ENCODE measurements around the gene CBLN3. TPM values are rescaled to one million over a fixed set of nuclear protein-coding genes. Genes with fewer than 3 reads are reported as not detected.

Gene CBLN3
- total and polyA plus RNA-seq, 4 donors = 0.07 to 0.79 (median 0.46) TPM

DNA sequence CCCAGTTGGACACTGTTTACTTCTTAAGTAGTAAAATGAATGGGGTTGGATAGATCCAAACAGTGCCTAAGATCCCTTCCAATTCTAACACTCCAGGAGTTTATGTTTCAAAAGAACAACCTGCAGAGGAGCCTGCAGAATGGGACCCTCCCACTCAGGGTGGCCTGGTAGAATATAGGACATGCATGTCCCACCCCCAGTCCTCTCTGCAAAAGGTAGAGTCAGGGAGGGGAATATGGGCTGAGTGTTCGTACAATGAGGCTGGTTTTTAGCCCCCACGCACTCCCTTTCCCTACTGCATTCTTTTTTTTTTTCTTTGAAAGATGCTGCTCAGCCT lies 42.5 kb downstream of the CBLN3 start (continued):
- TF ChIP-seq, protein P1, sequence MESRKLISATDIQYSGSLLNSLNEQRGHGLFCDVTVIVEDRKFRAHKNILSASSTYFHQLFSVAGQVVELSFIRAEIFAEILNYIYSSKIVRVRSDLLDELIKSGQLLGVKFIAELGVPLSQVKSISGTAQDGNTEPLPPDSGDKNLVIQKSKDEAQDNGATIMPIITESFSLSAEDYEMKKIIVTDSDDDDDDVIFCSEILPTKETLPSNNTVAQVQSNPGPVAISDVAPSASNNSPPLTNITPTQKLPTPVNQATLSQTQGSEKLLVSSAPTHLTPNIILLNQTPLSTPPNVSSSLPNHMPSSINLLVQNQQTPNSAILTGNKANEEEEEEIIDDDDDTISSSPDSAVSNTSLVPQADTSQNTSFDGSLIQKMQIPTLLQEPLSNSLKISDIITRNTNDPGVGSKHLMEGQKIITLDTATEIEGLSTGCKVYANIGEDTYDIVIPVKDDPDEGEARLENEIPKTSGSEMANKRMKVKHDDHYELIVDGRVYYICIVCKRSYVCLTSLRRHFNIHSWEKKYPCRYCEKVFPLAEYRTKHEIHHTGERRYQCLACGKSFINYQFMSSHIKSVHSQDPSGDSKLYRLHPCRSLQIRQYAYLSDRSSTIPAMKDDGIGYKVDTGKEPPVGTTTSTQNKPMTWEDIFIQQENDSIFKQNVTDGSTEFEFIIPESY (IDR thresholded peaks at IDR 0.05) = no peak
- TF ChIP-seq, protein P2, sequence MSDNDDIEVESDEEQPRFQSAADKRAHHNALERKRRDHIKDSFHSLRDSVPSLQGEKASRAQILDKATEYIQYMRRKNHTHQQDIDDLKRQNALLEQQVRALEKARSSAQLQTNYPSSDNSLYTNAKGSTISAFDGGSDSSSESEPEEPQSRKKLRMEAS (IDR thresholded peaks at IDR 0.05) = no peak

DNA sequence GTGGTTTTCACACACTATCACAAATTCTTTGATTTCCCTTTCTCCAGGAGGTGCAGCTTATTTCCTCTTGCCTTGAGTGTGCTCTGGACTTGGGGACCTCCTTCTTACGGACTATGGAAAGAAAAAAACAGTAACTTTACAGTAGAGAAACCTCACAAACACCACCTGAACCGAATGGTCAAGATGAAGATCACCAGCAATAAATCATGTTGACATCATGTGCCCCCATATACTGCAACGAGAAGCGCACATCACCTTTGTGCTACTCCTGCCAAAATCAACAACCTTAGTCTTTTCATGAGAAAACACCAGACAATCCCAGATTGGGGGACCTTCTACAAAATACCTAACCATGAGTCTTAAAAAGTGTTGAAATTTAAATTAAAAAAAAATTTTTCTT lies 43.9 kb downstream of the CBLN3 start:
- peaks cover 2 to 9% (median 7%) of the 10 kb centered on the region in 4 donors for H3K4me1 ChIP-seq (ENCODE audit: control insufficient read depth in 4 of 4, insufficient read depth in 4 of 4, low read length in 3 of 4)
- H3K9ac ChIP-seq (ENCODE audit: low read depth in 1 of 2, low read length in 2 of 2) = no peak overlapping the region
- H3K27me3 ChIP-seq (ENCODE audit: control insufficient read depth in 4 of 4, insufficient read depth in 4 of 4, low read length in 3 of 4) = no peaks in the 10 kb centered on the region
- H3K27ac ChIP-seq (ENCODE audit: low read depth in 1 of 2, low read length in 2 of 2) = no peak overlapping the region
- 83% methylated on average over 4 of the region's 4 CpGs for WGBS
- TF ChIP-seq FOXA1 (IDR thresholded peaks at IDR 0.05) = no peak
- TF ChIP-seq, protein P1 (IDR thresholded peaks at IDR 0.05) = no peak
- TF ChIP-seq, protein P3, sequence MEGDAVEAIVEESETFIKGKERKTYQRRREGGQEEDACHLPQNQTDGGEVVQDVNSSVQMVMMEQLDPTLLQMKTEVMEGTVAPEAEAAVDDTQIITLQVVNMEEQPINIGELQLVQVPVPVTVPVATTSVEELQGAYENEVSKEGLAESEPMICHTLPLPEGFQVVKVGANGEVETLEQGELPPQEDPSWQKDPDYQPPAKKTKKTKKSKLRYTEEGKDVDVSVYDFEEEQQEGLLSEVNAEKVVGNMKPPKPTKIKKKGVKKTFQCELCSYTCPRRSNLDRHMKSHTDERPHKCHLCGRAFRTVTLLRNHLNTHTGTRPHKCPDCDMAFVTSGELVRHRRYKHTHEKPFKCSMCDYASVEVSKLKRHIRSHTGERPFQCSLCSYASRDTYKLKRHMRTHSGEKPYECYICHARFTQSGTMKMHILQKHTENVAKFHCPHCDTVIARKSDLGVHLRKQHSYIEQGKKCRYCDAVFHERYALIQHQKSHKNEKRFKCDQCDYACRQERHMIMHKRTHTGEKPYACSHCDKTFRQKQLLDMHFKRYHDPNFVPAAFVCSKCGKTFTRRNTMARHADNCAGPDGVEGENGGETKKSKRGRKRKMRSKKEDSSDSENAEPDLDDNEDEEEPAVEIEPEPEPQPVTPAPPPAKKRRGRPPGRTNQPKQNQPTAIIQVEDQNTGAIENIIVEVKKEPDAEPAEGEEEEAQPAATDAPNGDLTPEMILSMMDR (IDR thresholded peaks at IDR 0.05; ENCODE audit: low read depth, low read length, missing input control) = no peak
- TF ChIP-seq, protein P4, sequence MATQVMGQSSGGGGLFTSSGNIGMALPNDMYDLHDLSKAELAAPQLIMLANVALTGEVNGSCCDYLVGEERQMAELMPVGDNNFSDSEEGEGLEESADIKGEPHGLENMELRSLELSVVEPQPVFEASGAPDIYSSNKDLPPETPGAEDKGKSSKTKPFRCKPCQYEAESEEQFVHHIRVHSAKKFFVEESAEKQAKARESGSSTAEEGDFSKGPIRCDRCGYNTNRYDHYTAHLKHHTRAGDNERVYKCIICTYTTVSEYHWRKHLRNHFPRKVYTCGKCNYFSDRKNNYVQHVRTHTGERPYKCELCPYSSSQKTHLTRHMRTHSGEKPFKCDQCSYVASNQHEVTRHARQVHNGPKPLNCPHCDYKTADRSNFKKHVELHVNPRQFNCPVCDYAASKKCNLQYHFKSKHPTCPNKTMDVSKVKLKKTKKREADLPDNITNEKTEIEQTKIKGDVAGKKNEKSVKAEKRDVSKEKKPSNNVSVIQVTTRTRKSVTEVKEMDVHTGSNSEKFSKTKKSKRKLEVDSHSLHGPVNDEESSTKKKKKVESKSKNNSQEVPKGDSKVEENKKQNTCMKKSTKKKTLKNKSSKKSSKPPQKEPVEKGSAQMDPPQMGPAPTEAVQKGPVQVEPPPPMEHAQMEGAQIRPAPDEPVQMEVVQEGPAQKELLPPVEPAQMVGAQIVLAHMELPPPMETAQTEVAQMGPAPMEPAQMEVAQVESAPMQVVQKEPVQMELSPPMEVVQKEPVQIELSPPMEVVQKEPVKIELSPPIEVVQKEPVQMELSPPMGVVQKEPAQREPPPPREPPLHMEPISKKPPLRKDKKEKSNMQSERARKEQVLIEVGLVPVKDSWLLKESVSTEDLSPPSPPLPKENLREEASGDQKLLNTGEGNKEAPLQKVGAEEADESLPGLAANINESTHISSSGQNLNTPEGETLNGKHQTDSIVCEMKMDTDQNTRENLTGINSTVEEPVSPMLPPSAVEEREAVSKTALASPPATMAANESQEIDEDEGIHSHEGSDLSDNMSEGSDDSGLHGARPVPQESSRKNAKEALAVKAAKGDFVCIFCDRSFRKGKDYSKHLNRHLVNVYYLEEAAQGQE (IDR thresholded peaks at IDR 0.05) = no peak
- TF ChIP-seq, protein P5, sequence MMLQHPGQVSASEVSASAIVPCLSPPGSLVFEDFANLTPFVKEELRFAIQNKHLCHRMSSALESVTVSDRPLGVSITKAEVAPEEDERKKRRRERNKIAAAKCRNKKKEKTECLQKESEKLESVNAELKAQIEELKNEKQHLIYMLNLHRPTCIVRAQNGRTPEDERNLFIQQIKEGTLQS (IDR thresholded peaks at IDR 0.05) = no peak
- no peak for TF ChIP-seq NR2F2 (IDR thresholded peaks at IDR 0.05)
- no peak for TF ChIP-seq TAF1 (conservative IDR thresholded peaks at IDR 0.05)
- no peak for TF ChIP-seq HNF4G (IDR thresholded peaks at IDR 0.05)
- TF ChIP-seq, protein P2 (IDR thresholded peaks at IDR 0.05) = no peak
- TF ChIP-seq RXRA (IDR thresholded peaks at IDR 0.05) = no peak
- no peak for TF ChIP-seq EGR1 (IDR thresholded peaks at IDR 0.05; ENCODE audit: low read depth in 2 of 2)
- no peak for TF ChIP-seq SP1 (IDR thresholded peaks at IDR 0.05)
- no peak for TF ChIP-seq HNF4A (conservative IDR thresholded peaks at IDR 0.05)
- no peak for TF ChIP-seq RAD21 (IDR thresholded peaks at IDR 0.05)
- no peak for TF ChIP-seq GABPA (IDR thresholded peaks at IDR 0.05 in 1 of 2, conservative IDR thresholded peaks at IDR 0.05 in 1 of 2)
- no peaks in the 10 kb centered on the region for H3K9me3 ChIP-seq (ENCODE audit: control insufficient read depth in 4 of 4, low read length in 3 of 4)
- H3K36me3 ChIP-seq (ENCODE audit: control insufficient read depth in 4 of 4, insufficient read depth in 3 of 4, low read depth in 1 of 4, low read length in 3 of 4) = no peaks in the 10 kb centered on the region
- H3K4me3 ChIP-seq (ENCODE audit: low read depth in 1 of 3, low read length in 3 of 3) = no peak overlapping the region
- no peak for DNase-seq (ENCODE audit: low spot score)
